SU-DHL-6 (cell line): ENCODE results near the gene RCAN3.

Experiments
- H2AFZ ChIP-seq: fragments of 200-600 bp; sonication (generic); 2 replicates; pipeline ENCODE4 v1.6.1; 2014; ENCODE audit warnings: low read depth, mild to moderate bottlenecking, moderate library complexity, mixed read lengths, antibody characterized with exemption, low read length; ENCODE audit not compliant: severe bottlenecking
- H3F3A ChIP-seq: fragments of 200-600 bp; shearing (Covaris generic); 2 replicates; pipeline ENCODE4 v1.6.0; 2016; ENCODE audit warnings: antibody characterized with exemption, mild to moderate bottlenecking; ENCODE audit not compliant: insufficient read depth
- H3K27ac ChIP-seq: fragments of 200-600 bp; sonication (generic); 2 replicates; pipeline ENCODE4 v1.5.1; 2016; ENCODE audit warnings: low read depth, mild to moderate bottlenecking, low read length, moderate library complexity, mixed read lengths
- H3K27me3 ChIP-seq: fragments of 200-600 bp; sonication (generic), shearing (Covaris generic); 2 replicates; pipeline ENCODE4 v1.6.0; 2014; ENCODE audit warnings: mild to moderate bottlenecking, low read length
- H3K36me3 ChIP-seq: fragments of 200-600 bp; sonication (generic); 2 replicates; pipeline ENCODE4 v1.6.1; 2014; ENCODE audit warnings: mild to moderate bottlenecking, low read length, mixed read lengths
- H3K4me2 ChIP-seq: fragments of 300-600, 200-600 bp; shearing (Covaris generic), sonication (generic); 2 replicates; pipeline ENCODE4 v1.6.0; 2014; ENCODE audit warnings: low read length, low read depth, mild to moderate bottlenecking; ENCODE audit not compliant: poor library complexity, severe bottlenecking
- H3K4me3 ChIP-seq: fragments of 200-600 bp; sonication (generic); 2 replicates; pipeline ENCODE4 v1.5.1; 2014; ENCODE audit warnings: antibody characterized with exemption, low read length, mild to moderate bottlenecking, mixed read lengths; ENCODE audit not compliant: insufficient read depth, poor library complexity, severe bottlenecking
- H3K79me2 ChIP-seq: fragments of 200-600 bp; sonication (generic); 2 replicates; pipeline ENCODE4 v1.6.1; 2014; ENCODE audit warnings: mild to moderate bottlenecking, low read length, moderate library complexity; ENCODE audit not compliant: insufficient read depth
- H3K9ac ChIP-seq: fragments of 200-600 bp; sonication (generic); 2 replicates; pipeline ENCODE4 v1.7.0; 2014; ENCODE audit warnings: mild to moderate bottlenecking, low read length
- H3K9me2 ChIP-seq: fragments of 200-600 bp; sonication (generic); replicated peaks from 2 replicates; pipeline ENCODE4 v1.6.1; 2014; ENCODE audit warnings: low read length; ENCODE audit not compliant: insufficient read depth
- H3K9me3 ChIP-seq: fragments of 200-600 bp; sonication (generic); 2 replicates; pipeline ENCODE4 v1.6.1; 2014; ENCODE audit warnings: low read length, mixed read lengths; ENCODE audit not compliant: insufficient read depth
- H4K20me1 ChIP-seq: fragments of 200-600 bp; sonication (generic); 2 replicates; pipeline ENCODE4 v1.6.1; 2014; ENCODE audit warnings: low read depth, mild to moderate bottlenecking, antibody characterized with exemption, low read length, moderate library complexity, mixed read lengths
- EZH2phosphoT487 ChIP-seq: fragments of 200-600 bp; sonication (generic), shearing (Covaris generic); conservative IDR thresholded peaks from 2 replicates; pipeline ENCODE4 v1.6.1; 2018; ENCODE audit warnings: mild to moderate bottlenecking, antibody characterized with exemption, low read length, moderate library complexity, mixed read lengths
- TF ChIP-seq, protein P1 (sequence below): fragments of 200-600 bp; sonication (generic); IDR thresholded peaks from one replicate; pipeline ENCODE4 v1.5.1; 2017; ENCODE audit warnings: antibody characterized with exemption, mild to moderate bottlenecking, low read length, moderate library complexity; ENCODE audit not compliant: insufficient read depth, poor library complexity, severe bottlenecking

RCAN3 gene

DNA sequence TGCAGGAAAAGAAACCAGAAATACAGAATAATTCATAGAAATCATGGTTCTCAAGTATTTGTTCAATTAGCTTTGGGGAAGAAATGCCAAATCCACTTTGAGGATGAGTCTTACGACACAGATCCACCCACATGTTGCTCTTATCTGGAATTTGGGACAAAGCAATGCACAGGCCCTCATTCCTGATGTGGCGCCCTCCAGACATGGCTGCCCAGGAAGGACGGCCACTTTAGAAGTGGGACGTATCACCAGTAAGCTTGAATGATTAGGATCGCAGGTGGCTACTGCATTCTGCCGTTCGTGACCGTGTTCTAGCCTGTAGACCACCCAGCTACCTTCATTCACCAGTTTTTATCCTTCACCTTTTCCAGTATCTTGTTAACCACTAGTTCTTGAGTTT lies 33.1 kb downstream of the RCAN3 start:
- peak overlapping the region; percentile 95 for H3K4me2 ChIP-seq

DNA sequence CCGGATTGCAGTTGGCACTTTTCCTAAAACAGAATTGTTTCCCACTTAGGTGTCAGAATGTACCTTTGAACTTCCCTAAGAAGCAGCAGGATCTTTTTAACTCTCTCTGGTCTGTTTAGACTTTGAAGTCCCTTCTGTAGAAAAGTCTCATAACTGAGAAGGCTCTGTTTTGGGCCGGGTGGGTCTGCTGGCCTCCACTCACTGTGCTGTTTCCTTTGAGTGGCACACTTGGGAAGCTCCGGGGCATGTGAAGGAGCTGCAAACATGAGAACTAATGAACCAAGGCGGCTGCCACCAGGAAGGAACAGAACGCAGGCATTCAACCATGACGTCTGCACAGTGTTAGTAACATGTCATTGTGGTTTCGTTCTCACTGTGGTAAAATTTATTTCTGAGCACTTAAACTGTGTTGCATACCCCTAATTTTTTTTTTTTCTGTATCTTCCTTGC lies 33.8 kb downstream of the RCAN3 start:
- no peaks in the 10 kb centered on the region for H3K9me3 ChIP-seq
- H3K27me3 ChIP-seq: no peaks in the 10 kb centered on the region
- H3K4me2 ChIP-seq: peak overlapping the region; percentile 95
- no peak overlapping the region for H2AFZ ChIP-seq
- H3K9ac ChIP-seq: peak overlapping the region; percentile 64
- H3K79me2 ChIP-seq: no peaks in the 10 kb centered on the region
- peak overlapping the region; percentile 93 for H3K27ac ChIP-seq
- no peaks in the 10 kb centered on the region for H3K9me2 ChIP-seq
- no peak for TF ChIP-seq EZH2phosphoT487
- TF ChIP-seq, protein P1, sequence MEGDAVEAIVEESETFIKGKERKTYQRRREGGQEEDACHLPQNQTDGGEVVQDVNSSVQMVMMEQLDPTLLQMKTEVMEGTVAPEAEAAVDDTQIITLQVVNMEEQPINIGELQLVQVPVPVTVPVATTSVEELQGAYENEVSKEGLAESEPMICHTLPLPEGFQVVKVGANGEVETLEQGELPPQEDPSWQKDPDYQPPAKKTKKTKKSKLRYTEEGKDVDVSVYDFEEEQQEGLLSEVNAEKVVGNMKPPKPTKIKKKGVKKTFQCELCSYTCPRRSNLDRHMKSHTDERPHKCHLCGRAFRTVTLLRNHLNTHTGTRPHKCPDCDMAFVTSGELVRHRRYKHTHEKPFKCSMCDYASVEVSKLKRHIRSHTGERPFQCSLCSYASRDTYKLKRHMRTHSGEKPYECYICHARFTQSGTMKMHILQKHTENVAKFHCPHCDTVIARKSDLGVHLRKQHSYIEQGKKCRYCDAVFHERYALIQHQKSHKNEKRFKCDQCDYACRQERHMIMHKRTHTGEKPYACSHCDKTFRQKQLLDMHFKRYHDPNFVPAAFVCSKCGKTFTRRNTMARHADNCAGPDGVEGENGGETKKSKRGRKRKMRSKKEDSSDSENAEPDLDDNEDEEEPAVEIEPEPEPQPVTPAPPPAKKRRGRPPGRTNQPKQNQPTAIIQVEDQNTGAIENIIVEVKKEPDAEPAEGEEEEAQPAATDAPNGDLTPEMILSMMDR: no peak
- peak overlapping the region; percentile 36 for H3K4me3 ChIP-seq
- no peaks in the 10 kb centered on the region for H4K20me1 ChIP-seq
- peaks cover 78% of the 10 kb centered on the region for H3F3A ChIP-seq
- no peaks in the 10 kb centered on the region for H3K36me3 ChIP-seq

More for the DNA sequence above, 33.1 kb downstream of the RCAN3 start:
- Histone ChIP-seq H3K9me3 (no peaks in the 10 kb centered on the region), H3K27ac (peak overlapping the region; percentile 93), H2AFZ (no peak overlapping the region), H3K9ac (peak overlapping the region; percentile 64), H3K9me2 (no peaks in the 10 kb centered on the region), H3F3A (peaks cover 79% of the 10 kb centered on the region), H3K79me2 (no peaks in the 10 kb centered on the region), H4K20me1 (no peaks in the 10 kb centered on the region), H3K27me3 (no peaks in the 10 kb centered on the region), H3K4me3 (peak overlapping the region; percentile 36), H3K36me3 (no peaks in the 10 kb centered on the region)
- TF ChIP-seq, protein P1: no peak
- no peak for TF ChIP-seq EZH2phosphoT487

DNA sequence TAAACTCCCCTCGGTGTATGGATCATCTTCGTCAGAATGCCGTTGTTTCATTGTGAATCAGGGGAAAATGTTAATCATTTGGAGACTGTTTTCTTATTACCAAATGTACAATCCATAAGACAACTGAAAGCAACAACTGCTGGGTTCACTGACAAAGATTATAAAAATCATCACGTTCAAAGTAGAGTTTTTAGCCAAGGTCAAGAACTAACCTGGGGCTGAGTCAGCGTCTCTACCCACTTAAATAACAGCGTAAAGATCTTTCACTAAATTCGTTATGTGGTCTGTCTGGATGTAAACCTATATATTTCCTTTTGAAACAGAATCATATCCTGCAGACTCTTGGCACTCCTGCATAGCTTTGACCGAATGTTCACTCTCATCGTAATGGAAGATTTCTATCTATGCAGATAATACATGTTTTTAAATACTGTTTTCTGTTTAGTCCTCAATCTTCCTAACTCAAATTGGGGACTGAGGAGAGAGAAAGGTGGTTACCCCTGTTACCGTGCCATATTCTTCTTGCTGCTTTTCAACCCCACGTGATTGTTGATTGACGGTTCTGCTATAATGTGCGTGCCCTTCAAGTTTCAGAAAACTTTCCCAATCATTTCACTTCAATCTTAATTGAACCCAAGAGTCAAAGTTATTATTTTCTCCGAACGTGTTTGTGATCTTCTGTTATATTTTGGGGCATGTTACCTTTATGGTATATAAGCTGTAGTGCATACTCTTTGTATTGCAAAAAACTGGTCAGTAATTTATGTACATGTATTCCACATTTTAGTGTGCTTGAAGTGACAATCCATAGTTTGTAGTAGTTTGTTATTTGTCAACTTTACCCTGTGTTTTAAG lies 37.6 kb downstream of the RCAN3 start:
- Histone ChIP-seq H4K20me1 (no peaks in the 10 kb centered on the region), H3K9me2 (no peaks in the 10 kb centered on the region), H3K4me2 (peak overlapping the region; percentile 61), H2AFZ (peak overlapping the region; percentile 23), H3K79me2 (no peaks in the 10 kb centered on the region), H3K36me3 (no peaks in the 10 kb centered on the region), H3K9me3 (no peaks in the 10 kb centered on the region), H3K9ac (peak overlapping the region; percentile 46), H3K27me3 (no peaks in the 10 kb centered on the region), H3F3A (peaks cover 59% of the 10 kb centered on the region), H3K27ac (peak overlapping the region; percentile 80), H3K4me3 (peak overlapping the region; percentile 1)
- TF ChIP-seq, protein P1: no peak
- no peak for TF ChIP-seq EZH2phosphoT487
